T-helper 17 cell (primary cell): ENCODE measurements around the gene GPS1. TPM values are rescaled to one million over a fixed set of nuclear protein-coding genes. Genes with fewer than 3 reads are reported as not detected.

Source experiments
- ATAC-seq: fragments of 150-1000 bp; cut with Tn5 transposase; 2 replicates; pipeline ENCODE4 v1.10.0; 2021; ENCODE audit warnings: mild to moderate bottlenecking, moderate library complexity
- DNase-seq, 3 donors: peaks; one replicate each; pipeline versions ENCODE4 v3.0.0 to v3.0.0-alpha.2; 2020 to 2021
- H3K9me3 ChIP-seq: one replicate; pipeline ENCODE4 v1.7.0; 2013; ENCODE audit warnings: low read length, mild to moderate bottlenecking; ENCODE audit not compliant: control insufficient read depth, poor library complexity, severe bottlenecking
- H3K27ac Mint-ChIP-seq: one replicate; pipeline ENCODE4 v1.8.0; 2022; ENCODE audit warnings: mild to moderate bottlenecking, moderate library complexity, mixed read lengths
- H3K27me3 Mint-ChIP-seq: one replicate; pipeline ENCODE4 v1.8.0; 2022; ENCODE audit warnings: mixed read lengths
- H3K36me3 Mint-ChIP-seq: one replicate; pipeline ENCODE4 v1.8.0; 2022; ENCODE audit warnings: low read depth, mixed read lengths
- H3K4me1 Mint-ChIP-seq: one replicate; pipeline ENCODE4 v1.8.0; 2022; ENCODE audit warnings: mild to moderate bottlenecking, mixed read lengths
- H3K4me3 Mint-ChIP-seq: one replicate; pipeline ENCODE4 v1.8.0; 2022; ENCODE audit warnings: mild to moderate bottlenecking, moderate library complexity, mixed read lengths
- total RNA-seq, 4 donors: library from RNA in 2 of 4; stranded (reverse) in 2 of 4; gene quantifications; one replicate each; pipeline ENCODE4 v1.2.3 and lab custom pipeline; 2022 to 2026

GPS1 gene
- total RNA-seq, result 10 to 100 TPM; 63.2 to 66.1 TPM
- total RNA-seq (lab: John Stamatoyannopoulos, UW), result 63.5 to 91.8 reads per million in 2 donors

- Mint-ChIP-seq H3K36me3 (peaks cover 3% of the 10 kb centered on the region), H3K27ac (peak within 1 kb of the TSS; percentile 67), H3K4me1 (peaks cover 8% of the 10 kb centered on the region), H3K4me3 (peak within 1 kb of the TSS; percentile 86), H3K27me3 (no peaks in the 10 kb centered on the region)
- ATAC-seq (peak; percentile 94), DNase-seq (peak; percentile 74 to 81 (median 75))
- H3K9me3 ChIP-seq, result no peaks in the 10 kb centered on the region
These were observed at the start of gene GPS1, which contains the start of gene RFNG for GRCh38 chr17:82051776-82052637. Gene GPS1, plus strand, starts transcription at chr17:82051898. Its CDS starts 34 bp downstream, at chr17:82051932. Gene RFNG, minus strand, starts transcription at chr17:82051811. Its CDS starts 45 bp downstream, at chr17:82051766.

DNA sequence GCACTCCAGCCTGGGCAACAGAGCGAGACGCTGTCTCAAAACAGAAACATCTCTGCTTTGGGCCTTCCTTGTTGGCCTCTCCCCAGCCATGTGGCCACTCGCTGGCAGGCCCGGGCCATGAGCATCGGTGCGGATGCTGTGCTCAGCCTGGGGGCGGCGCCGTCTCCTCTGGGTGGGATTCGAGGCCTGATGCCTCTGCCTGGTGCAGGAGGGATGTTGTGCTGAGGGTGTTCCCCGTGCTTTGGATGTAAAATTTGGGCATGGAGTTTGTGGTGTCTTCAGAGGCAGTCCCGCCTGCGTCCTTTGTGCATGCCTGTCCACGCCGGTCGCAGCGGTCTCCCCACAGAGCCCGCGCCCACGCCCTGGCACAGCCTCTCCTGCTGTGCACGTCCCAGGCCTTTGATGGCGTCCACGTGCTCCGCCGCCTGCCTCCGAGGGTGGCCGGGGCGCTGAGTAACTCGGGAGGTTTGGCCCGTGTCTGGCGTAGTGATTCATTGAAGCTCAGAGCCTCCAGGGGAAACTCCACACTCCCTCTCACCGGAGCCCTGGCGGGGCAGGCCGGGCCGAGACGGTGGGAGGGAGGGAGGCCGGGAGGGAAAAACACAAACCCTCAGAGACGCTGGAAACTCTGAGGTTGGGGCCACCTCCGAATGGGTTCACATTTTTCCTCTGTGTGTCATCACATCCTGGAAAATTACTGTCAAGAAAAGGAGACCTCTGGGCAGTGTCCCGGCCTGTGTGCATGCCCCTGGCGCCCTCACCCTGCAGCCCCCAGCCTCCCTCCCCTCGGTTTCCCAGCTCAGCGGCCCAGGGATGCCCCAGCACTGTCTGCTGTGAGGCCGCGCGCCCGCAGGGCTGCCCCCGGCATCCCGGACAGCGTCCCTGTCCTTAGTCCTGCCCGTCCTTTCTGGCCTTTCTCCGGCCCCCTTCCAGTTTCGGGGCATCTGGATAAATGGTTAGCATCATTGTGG, 48.0 kb upstream of the GPS1 start:
- Mint-ChIP-seq H3K4me3 (no peak overlapping the region), H3K27ac (no peak overlapping the region), H3K27me3 (no peaks in the 10 kb centered on the region), H3K36me3 (no peaks in the 10 kb centered on the region), H3K4me1 (no peaks in the 10 kb centered on the region)
- no peaks in the 10 kb centered on the region for H3K9me3 ChIP-seq
- ATAC-seq (peak; percentile 51), DNase-seq (no peak)

GRCh38 chr17:82004517-82005455, 46.9 kb upstream of the GPS1 start:
- ATAC-seq, result no peak
- DNase-seq, result no peak
- no peaks in the 10 kb centered on the region for H3K27me3 Mint-ChIP-seq
- no peaks in the 10 kb centered on the region for H3K36me3 Mint-ChIP-seq
- H3K9me3 ChIP-seq, result no peaks in the 10 kb centered on the region
- H3K27ac Mint-ChIP-seq, result no peak overlapping the region
- no peak overlapping the region for H3K4me3 Mint-ChIP-seq
- H3K4me1 Mint-ChIP-seq, result no peaks in the 10 kb centered on the region

DNA sequence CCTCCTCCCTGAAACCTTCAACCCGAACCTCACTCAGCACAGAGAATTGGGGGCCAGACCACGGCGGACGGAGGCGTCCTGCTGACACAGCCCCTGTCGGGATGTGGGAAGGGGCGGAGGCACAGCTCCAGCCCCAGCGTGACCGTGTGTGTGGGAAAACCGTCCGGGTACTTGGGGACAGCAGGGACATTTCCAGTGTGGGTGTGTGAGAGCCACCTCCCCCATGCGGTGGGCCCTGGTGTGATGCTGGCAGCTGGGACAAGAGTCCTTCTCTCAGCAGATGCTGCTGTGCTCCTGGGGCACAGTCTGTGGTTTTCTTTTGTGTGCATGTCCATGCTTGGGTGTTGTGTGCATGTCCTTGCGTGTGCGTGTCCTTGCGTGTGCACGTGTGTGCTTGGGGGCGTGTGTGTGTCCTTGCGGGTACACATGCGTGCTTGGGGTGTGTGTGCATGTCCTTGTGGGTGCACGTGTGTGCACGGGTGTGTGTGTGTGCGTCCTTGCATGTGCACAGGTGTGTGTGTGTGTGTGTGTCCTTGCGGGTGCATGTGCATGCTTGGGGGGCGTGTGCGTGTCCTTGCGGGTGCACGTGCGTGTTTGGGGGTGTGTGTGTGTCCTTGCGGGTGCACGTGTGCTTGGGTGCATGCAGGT, 45.9 kb upstream of the GPS1 start:
- H3K27ac Mint-ChIP-seq, result no peak overlapping the region
- no peaks in the 10 kb centered on the region for H3K27me3 Mint-ChIP-seq
- no peak for ATAC-seq
- H3K4me1 Mint-ChIP-seq, result no peaks in the 10 kb centered on the region
- H3K9me3 ChIP-seq, result no peaks in the 10 kb centered on the region
- no peak for DNase-seq
- no peaks in the 10 kb centered on the region for H3K36me3 Mint-ChIP-seq
- no peak overlapping the region for H3K4me3 Mint-ChIP-seq

DNA sequence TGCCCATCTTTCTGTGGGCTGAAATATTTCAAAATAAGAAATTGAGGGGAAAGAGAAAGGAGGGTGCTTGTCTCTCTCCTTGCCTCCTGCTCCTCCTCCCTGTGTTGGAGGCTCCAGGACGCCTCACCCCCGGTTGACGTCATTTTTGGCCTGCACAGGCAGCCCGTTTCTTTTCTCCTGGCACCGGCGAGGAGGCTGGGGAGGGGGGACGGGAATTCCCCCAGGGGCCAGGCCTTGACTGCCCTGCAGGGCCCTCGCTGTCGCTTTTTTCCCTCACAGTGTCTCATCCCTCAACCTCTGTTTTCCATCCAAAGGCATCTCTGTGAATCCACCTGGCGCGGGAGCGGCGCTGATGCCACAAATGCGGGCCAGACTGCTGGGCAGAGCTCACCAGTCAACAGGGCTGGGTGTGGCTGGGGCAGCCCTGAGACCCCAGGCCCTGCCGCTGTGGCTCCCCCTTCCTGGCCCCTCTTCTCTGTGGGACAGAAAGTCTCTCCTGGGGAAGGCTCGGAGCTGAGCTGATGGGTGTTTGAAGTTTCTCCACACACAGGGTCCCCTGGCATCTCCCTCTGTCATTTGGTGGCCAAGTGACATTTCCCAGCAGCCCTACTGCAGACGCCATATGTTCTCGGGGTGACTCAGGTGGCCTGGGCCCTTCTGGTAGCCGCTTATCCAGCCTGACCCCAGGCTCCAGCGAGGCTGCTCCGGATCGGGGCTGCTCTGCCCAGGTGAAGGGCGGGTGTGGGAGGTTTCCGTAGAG, 45.0 kb upstream of the GPS1 start:
- no peak overlapping the region for H3K4me3 Mint-ChIP-seq
- no peaks in the 10 kb centered on the region for H3K36me3 Mint-ChIP-seq
- no peak overlapping the region for H3K27ac Mint-ChIP-seq
- no peaks in the 10 kb centered on the region for H3K9me3 ChIP-seq
- no peaks in the 10 kb centered on the region for H3K27me3 Mint-ChIP-seq
- H3K4me1 Mint-ChIP-seq, result no peaks in the 10 kb centered on the region
- no peak for ATAC-seq
- no peak for DNase-seq

GRCh38 chr17:82007228-82007494, 44.5 kb upstream of the GPS1 start:
- Mint-ChIP-seq H3K36me3 (no peaks in the 10 kb centered on the region), H3K4me1 (no peaks in the 10 kb centered on the region), H3K27ac (no peak overlapping the region), H3K27me3 (no peaks in the 10 kb centered on the region), H3K4me3 (no peak overlapping the region)
- no peak for ATAC-seq
- DNase-seq, result no peak
- H3K9me3 ChIP-seq, result no peaks in the 10 kb centered on the region

GRCh38 chr17:82007495-82008257, 44.0 kb upstream of the GPS1 start:
- H3K36me3 Mint-ChIP-seq, result no peaks in the 10 kb centered on the region
- peak overlapping the region; percentile 19 for H3K4me3 Mint-ChIP-seq
- H3K27ac Mint-ChIP-seq, result no peak overlapping the region
- no peaks in the 10 kb centered on the region for H3K9me3 ChIP-seq
- H3K27me3 Mint-ChIP-seq, result no peaks in the 10 kb centered on the region
- no peak for DNase-seq
- ATAC-seq, result no peak
- no peaks in the 10 kb centered on the region for H3K4me1 Mint-ChIP-seq

DNA sequence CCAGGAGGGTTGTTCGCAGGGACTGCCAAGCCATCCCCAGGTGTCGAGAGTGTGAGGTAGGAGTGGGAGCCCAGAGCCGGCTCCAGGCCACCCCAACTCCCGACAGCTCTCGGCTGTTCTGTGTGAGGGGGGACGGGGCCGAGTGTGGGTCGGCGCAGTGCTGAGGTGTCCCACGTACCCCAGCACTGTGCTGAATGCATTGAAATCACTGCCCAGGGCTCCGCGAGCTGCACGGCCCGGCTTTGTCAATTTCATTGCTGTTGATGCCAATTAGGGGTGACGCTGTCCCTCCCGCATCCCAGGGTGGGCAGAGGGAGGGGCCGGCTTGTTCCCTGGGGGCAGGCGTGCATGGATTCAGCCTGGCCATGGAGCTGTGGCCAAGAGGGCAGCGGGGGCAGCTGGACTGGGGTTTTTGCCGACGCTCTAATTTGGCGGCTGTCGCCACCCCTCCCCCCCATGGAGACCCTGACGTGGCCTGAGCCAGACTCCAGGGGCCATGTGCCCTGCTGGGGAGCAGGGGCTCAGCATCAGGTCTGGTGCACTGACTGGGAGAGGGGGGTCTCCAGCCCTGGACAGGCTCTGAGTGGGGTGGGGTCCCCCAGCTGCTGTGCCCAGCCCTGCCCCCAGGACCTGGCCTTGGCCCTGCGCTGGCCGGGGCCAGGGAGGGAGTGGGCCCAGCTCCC, 43.3 kb upstream of the GPS1 start:
- H3K36me3 Mint-ChIP-seq, result no peaks in the 10 kb centered on the region

DNA sequence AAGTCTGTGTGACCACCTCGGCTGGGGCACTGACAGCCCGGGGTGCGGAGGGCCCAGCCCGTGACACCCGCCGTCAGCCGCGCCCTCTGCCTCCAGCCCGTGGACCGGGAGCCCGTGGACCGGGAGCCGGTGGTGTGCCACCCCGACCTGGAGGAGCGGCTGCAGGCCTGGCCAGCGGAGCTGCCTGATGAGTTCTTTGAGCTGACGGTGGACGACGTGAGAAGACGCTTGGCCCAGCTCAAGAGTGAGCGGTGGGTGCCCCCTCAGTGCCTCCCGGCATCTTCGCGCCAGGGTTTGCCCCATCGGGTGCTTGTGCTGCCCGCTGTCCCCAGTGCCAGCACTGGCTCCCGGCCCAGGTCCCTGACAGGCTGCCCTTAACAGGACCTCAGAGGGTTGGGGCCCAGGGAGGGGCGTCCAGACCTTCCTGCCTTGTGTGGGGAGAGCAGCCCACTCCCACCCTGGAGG, 42.7 kb upstream of the GPS1 start:
- Mint-ChIP-seq H3K36me3 (no peaks in the 10 kb centered on the region), H3K27me3 (no peaks in the 10 kb centered on the region), H3K27ac (no peak overlapping the region), H3K4me1 (no peaks in the 10 kb centered on the region), H3K4me3 (no peak overlapping the region)
- ATAC-seq, result no peak
- no peaks in the 10 kb centered on the region for H3K9me3 ChIP-seq
- no peak for DNase-seq

More for the DNA sequence above, 43.3 kb upstream of the GPS1 start:
- no peak overlapping the region for H3K27ac Mint-ChIP-seq
- H3K9me3 ChIP-seq, result no peaks in the 10 kb centered on the region
- ATAC-seq, result no peak
- no peaks in the 10 kb centered on the region for H3K4me1 Mint-ChIP-seq
- H3K27me3 Mint-ChIP-seq, result no peaks in the 10 kb centered on the region
- DNase-seq, result no peak
- no peak overlapping the region for H3K4me3 Mint-ChIP-seq

GRCh38 chr17:82009413-82009812, 42.3 kb upstream of the GPS1 start:
- H3K36me3 Mint-ChIP-seq, result no peaks in the 10 kb centered on the region
- DNase-seq (no peak), ATAC-seq (no peak)
- H3K4me1 Mint-ChIP-seq, result no peaks in the 10 kb centered on the region
- H3K27me3 Mint-ChIP-seq, result no peaks in the 10 kb centered on the region
- no peak overlapping the region for H3K4me3 Mint-ChIP-seq
- H3K27ac Mint-ChIP-seq, result no peak overlapping the region
- no peaks in the 10 kb centered on the region for H3K9me3 ChIP-seq
